GM21717 (cell line): ENCODE measurements around the gene TMTC2.

ENCODE experiments used
- ATAC-seq: cut with Tn5 transposase; IDR thresholded peaks from one replicate; pipeline ENCODE4 v1.9.1; 2021; ENCODE audit warnings: mild to moderate bottlenecking, moderate library complexity; ENCODE audit not compliant: unreplicated experiment

The TMTC2 gene

DNA sequence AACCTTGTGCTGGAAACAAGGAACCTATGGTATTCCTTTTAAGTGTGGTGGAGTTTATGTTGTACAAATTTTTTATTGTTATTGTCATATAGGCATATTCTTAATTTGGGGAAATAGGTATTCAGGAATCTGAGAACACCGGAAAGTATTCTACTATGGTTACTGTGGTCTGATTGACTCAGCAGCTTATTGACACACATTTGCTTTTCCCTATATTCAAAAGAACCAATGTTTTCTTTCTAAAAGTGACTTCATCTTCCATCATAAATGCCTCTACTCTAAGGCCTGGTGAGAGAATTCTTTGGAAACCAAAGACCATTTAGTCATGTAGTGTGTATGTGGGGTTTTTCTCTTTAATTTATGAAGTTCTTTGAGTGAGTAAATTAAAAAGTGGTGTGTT is 474.8 kb downstream of the TMTC2 start:
- no peak for ATAC-seq

- no peak for ATAC-seq
Measured at GRCh38 chr12:83168751-83169150, 482.0 kb downstream of the TMTC2 start.

- no peak for ATAC-seq
Measured at GRCh38 chr12:83172441-83172840, 485.7 kb downstream of the TMTC2 start.

DNA sequence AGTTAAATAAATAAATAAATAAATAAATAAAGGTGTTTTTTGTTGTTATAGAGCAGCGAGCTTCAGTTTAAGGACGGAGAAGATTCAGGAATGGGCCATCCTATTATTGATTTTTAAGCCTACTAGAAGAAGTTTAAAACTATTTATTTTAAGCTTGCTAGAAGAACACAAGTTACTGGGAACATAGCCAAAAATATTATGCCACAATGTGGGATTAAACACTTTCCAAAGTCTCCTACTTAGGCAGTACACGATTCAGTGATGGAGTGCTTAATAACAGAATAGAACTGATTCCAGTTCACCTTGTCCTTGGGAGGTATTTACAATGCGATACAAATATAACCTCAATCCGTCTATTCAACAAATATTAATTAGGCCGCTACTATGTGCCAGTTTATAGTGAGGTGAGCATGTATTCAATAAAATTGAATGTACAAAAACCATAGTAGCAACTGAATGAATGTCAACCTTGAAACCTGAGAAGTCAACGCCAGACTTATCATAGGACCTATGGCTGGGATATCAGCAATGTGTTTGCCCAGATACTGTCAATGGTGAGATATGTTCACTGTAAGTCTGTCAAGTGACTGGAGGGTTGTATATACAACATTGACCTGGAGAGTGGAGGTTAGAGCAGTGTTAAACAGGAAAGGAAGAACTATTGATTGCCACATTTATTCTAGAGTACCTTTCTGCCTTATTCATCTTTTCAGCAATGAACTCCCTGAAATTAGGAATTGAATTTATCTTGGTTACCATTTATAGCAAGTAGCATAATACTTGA is 486.4 kb downstream of the TMTC2 start:
- ATAC-seq: no peak

DNA sequence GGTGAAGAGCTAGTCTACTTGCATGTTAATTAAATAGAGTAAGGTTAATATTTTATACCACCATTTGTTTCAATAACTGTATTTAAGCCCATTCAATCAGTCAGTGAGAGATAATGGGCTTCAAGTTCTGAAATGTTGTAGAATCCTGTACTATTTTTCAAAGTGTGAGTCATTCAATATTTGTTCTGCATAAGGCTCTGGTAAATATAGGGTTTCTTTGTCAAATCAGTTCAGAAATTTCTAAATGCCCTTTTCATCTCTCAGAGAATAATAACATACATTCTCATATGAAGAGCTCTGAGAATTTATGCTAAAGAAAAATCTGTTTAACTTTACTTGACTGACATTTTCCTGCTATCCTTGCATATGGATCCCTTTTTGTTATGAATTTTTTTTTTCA is 493.3 kb downstream of the TMTC2 start:
- ATAC-seq: no peak

GRCh38 chr12:83181074-83181473 is 494.4 kb downstream of the TMTC2 start:
- ATAC-seq: no peak

- no peak for ATAC-seq
Measured at GRCh38 chr12:83183132-83183531, 496.4 kb downstream of the TMTC2 start.
